HepG2 (cell line): ENCODE measurements around the gene PAIP2. TPM values are rescaled to one million over a fixed set of nuclear protein-coding genes. Genes with fewer than 3 reads are reported as not detected.

ENCODE experiments used
- ARID2 ChIP-seq: sonication (generic); formaldehyde crosslinking; IDR thresholded peaks from 2 replicates; pipeline ENCODE4 v1.8.1; 2022; ENCODE audit warnings: mild to moderate bottlenecking, missing genetic modification reagents, borderline replicate concordance
- BCL6 ChIP-seq: IDR thresholded peaks from 2 replicates; pipeline ENCODE4 v1.6.1; 2016; ENCODE audit warnings: missing genetic modification reagents, missing compliant biosample characterization
- CBX2 ChIP-seq, 2 experiments: fragments of 200-600 bp in 1 of 2; sonication (generic); formaldehyde crosslinking in 1 of 2; IDR thresholded peaks; 2 replicates each; pipeline versions ENCODE4 v1.7.0 to v1.8.1; 2018 to 2022; ENCODE audit warnings: low read depth in 2 of 2, low read length in 1 of 2, mild to moderate bottlenecking in 1 of 2, missing genetic modification reagents in 1 of 2
- DNMT1 ChIP-seq: sonication (generic); formaldehyde crosslinking; IDR thresholded peaks from 2 replicates; pipeline ENCODE4 v1.5.1; 2020; ENCODE audit warnings: mild to moderate bottlenecking, missing genetic modification reagents
- FOXA3 ChIP-seq: IDR thresholded peaks from 2 replicates; pipeline ENCODE4 v1.6.1; 2016; ENCODE audit warnings: missing genetic modification reagents, missing compliant biosample characterization
- FOXC1 ChIP-seq: sonication (generic); formaldehyde crosslinking; IDR thresholded peaks from 2 replicates; pipeline ENCODE4 v1.8.0; 2022; ENCODE audit warnings: mild to moderate bottlenecking, missing genetic modification reagents, borderline replicate concordance
- FOXK2 ChIP-seq: fragments of 450-650 bp; IDR thresholded peaks from 2 replicates; pipeline ENCODE4 v1.6.1; 2016
- LCORL ChIP-seq, 2 experiments: fragments of 450-650 bp in 1 of 2; sonication (generic) in 1 of 2; formaldehyde crosslinking in 1 of 2; IDR thresholded peaks; 2 replicates each; pipeline versions ENCODE4 v1.5.0 to v1.6.1; 2017 to 2020; ENCODE audit warnings: antibody characterized with exemption in 1 of 2, missing genetic modification reagents in 1 of 2
- MEIS2 ChIP-seq: sonication (generic); formaldehyde crosslinking; IDR thresholded peaks from 2 replicates; pipeline ENCODE4 v1.9.0; 2021; ENCODE audit warnings: mild to moderate bottlenecking, missing genetic modification reagents
- SNAI1 ChIP-seq: sonication (generic); formaldehyde crosslinking; IDR thresholded peaks from 2 replicates; pipeline ENCODE4 v1.5.0; 2020; ENCODE audit warnings: mild to moderate bottlenecking, missing genetic modification reagents, borderline replicate concordance
- U2AF2 ChIP-seq: fragments of 200-400 bp; formaldehyde crosslinking; IDR thresholded peaks from 2 replicates; pipeline ENCODE4 v1.6.1; 2017; ENCODE audit warnings: low read depth, mild to moderate bottlenecking, low read length
- YEATS2 ChIP-seq: sonication (generic); formaldehyde crosslinking; IDR thresholded peaks from 2 replicates; pipeline ENCODE4 v1.4.0; 2020; ENCODE audit warnings: missing genetic modification reagents, borderline replicate concordance
- ZNF253 ChIP-seq: sonication (generic); formaldehyde crosslinking; IDR thresholded peaks from 2 replicates; pipeline ENCODE4 v1.8.0; 2022; ENCODE audit warnings: mild to moderate bottlenecking, missing genetic modification reagents, borderline replicate concordance
- ZNF605 ChIP-seq: sonication (generic); formaldehyde crosslinking; IDR thresholded peaks from 2 replicates; pipeline ENCODE4 v1.8.0; 2022; ENCODE audit warnings: mild to moderate bottlenecking, missing genetic modification reagents
- polyA plus RNA-seq, 8 experiments: library from polyadenylated mRNA; depleted of rRNA in 3 of 8; stranded (reverse) in 7 of 8; unstranded in 1 of 8; fragments of >200 nt; fragmentation: Illumina TruSeq in 4 of 8; extraction: Trizol in 4 of 8; gene quantifications; 2 replicates each; pipeline versions ENCODE4 v1.2.1 to v1.2.3, GENCODE V29; 2011 to 2016; ENCODE audit warnings: low read depth in 4 of 8, missing spikeins in 1 of 8, mixed read lengths in 1 of 8; ENCODE audit not compliant: insufficient read depth in 1 of 8
- total RNA-seq, 5 experiments: library from RNA; depleted of rRNA; stranded (reverse); fragments of >200 nt; fragmentation: Illumina TruSeq; extraction: Trizol; gene quantifications; 2 replicates each; pipeline ENCODE4 v1.2.3, GENCODE V29; 2016; ENCODE audit warnings: low read depth in 1 of 5
- TF ChIP-seq, protein P1 (sequence below): sonication (generic); formaldehyde crosslinking; conservative IDR thresholded peaks from 2 replicates; pipeline ENCODE4 v1.4.0; 2020; ENCODE audit warnings: missing genetic modification reagents
- TF ChIP-seq, protein P2 (sequence below): sonication (generic); formaldehyde crosslinking; IDR thresholded peaks from 2 replicates; pipeline ENCODE4 v1.5.0; 2020; ENCODE audit warnings: mild to moderate bottlenecking, missing genetic modification reagents, moderate library complexity
- TF ChIP-seq, protein P3 (sequence below): sonication (generic); formaldehyde crosslinking; IDR thresholded peaks from 2 replicates; pipeline ENCODE4 v1.5.0; 2020; ENCODE audit warnings: mild to moderate bottlenecking, missing genetic modification reagents
- TF ChIP-seq, protein P4 (sequence below): IDR thresholded peaks from 2 replicates; pipeline ENCODE4 v1.6.1; 2012; ENCODE audit warnings: inconsistent platforms
- TF ChIP-seq, protein P5 (sequence below): sonication (generic); formaldehyde crosslinking; IDR thresholded peaks from 2 replicates; pipeline ENCODE4 v1.4.0; 2020; ENCODE audit warnings: missing genetic modification reagents

Gene PAIP2
- total and polyA plus RNA-seq, 2 of the 13 experiments (the other 11 are each of a cell fraction or from before 2014, with no cell fraction given), result 61.5 to 76.3 TPM

DNA sequence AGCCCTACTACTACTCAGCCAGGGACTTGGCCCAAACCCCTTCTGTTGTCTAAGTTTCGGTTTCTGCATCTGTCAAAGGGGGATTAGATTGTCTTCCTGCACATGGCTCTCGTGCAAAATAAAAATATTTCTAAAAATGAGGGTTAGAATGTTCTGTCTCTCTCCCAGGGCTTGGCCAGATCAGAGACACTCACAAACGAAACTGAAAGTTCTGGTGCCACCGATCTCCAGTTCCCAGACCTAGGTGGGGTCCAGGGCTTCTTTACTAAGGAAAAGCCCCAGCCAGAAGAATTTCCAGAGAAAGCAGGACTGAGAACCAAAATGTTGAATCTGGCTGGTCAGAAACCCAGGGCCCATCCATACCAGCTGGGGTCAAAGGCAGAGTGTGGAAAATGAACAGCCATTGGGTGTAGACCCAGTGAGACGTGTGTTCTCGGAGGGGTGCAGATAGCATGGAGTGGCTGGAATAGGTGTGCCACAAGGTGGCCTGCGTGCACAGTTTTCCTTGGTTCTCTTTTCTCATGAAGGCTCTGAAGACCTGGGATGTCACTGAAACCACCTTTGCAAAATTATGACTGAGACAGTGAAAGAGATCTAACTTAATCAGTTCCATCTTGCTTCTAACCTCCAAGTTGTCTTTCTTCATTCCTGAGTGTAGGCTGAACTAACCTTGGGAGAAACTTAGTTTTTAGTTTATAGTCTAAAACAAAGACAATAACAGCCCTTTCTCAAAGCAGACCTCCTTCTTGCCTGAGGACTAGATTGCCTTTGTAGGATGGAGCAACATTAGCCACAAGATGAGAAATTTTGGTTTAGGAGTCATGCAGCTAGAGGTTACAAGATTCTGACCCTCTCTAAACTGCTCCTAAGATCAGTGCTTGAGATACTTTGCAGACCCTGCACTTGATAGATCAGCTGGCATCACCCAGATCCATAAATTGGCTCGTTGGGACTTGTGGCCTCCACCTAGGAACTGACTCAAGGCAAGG lies 43.7 kb downstream of the PAIP2 start (continued):
- TF ChIP-seq, protein P1, sequence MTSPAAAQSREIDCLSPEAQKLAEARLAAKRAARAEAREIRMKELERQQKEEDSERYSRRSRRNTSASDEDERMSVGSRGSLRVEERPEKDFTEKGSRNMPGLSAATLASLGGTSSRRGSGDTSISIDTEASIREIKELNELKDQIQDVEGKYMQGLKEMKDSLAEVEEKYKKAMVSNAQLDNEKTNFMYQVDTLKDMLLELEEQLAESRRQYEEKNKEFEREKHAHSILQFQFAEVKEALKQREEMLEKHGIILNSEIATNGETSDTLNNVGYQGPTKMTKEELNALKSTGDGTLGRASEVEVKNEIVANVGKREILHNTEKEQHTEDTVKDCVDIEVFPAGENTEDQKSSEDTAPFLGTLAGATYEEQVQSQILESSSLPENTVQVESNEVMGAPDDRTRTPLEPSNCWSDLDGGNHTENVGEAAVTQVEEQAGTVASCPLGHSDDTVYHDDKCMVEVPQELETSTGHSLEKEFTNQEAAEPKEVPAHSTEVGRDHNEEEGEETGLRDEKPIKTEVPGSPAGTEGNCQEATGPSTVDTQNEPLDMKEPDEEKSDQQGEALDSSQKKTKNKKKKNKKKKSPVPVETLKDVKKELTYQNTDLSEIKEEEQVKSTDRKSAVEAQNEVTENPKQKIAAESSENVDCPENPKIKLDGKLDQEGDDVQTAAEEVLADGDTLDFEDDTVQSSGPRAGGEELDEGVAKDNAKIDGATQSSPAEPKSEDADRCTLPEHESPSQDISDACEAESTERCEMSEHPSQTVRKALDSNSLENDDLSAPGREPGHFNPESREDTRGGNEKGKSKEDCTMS (CRISPR knock-in tag), result no peak
- 0 out of 2 replicates have a peak, but pooled peaks have one; percentile 17 for TF ChIP-seq ARID2 (CRISPR knock-in tag)
- no peak for TF ChIP-seq ZNF253
- no peak for TF ChIP-seq CBX2 (IDR thresholded peaks at IDR 0.05; ENCODE audit: low read depth, low read length)
- TF ChIP-seq CBX2 (CRISPR knock-in tag; IDR thresholded peaks at IDR 0.05; ENCODE audit: low read depth), result no peak
- TF ChIP-seq FOXK2, result no peak
- 0 out of 2 replicates have a peak, but pooled peaks have one; percentile 25 for TF ChIP-seq BCL6 (CRISPR knock-in tag)
- TF ChIP-seq DNMT1 (CRISPR knock-in tag), result no peak
- no peak for TF ChIP-seq ZNF605 (CRISPR knock-in tag)
- TF ChIP-seq LCORL (IDR thresholded peaks at IDR 0.05), result no peak
- TF ChIP-seq LCORL (CRISPR knock-in tag; IDR thresholded peaks at IDR 0.05), result no peak; the same call in 1 of the 2 replicates
- peak; percentile 52; the same call in 1 of the 2 replicates for TF ChIP-seq YEATS2 (CRISPR knock-in tag)
- TF ChIP-seq, protein P2, sequence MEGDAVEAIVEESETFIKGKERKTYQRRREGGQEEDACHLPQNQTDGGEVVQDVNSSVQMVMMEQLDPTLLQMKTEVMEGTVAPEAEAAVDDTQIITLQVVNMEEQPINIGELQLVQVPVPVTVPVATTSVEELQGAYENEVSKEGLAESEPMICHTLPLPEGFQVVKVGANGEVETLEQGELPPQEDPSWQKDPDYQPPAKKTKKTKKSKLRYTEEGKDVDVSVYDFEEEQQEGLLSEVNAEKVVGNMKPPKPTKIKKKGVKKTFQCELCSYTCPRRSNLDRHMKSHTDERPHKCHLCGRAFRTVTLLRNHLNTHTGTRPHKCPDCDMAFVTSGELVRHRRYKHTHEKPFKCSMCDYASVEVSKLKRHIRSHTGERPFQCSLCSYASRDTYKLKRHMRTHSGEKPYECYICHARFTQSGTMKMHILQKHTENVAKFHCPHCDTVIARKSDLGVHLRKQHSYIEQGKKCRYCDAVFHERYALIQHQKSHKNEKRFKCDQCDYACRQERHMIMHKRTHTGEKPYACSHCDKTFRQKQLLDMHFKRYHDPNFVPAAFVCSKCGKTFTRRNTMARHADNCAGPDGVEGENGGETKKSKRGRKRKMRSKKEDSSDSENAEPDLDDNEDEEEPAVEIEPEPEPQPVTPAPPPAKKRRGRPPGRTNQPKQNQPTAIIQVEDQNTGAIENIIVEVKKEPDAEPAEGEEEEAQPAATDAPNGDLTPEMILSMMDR (CRISPR knock-in tag), result peak; percentile 93
- TF ChIP-seq MEIS2 (CRISPR knock-in tag), result no peak
- TF ChIP-seq SNAI1 (CRISPR knock-in tag), result no peak
- TF ChIP-seq, protein P3, sequence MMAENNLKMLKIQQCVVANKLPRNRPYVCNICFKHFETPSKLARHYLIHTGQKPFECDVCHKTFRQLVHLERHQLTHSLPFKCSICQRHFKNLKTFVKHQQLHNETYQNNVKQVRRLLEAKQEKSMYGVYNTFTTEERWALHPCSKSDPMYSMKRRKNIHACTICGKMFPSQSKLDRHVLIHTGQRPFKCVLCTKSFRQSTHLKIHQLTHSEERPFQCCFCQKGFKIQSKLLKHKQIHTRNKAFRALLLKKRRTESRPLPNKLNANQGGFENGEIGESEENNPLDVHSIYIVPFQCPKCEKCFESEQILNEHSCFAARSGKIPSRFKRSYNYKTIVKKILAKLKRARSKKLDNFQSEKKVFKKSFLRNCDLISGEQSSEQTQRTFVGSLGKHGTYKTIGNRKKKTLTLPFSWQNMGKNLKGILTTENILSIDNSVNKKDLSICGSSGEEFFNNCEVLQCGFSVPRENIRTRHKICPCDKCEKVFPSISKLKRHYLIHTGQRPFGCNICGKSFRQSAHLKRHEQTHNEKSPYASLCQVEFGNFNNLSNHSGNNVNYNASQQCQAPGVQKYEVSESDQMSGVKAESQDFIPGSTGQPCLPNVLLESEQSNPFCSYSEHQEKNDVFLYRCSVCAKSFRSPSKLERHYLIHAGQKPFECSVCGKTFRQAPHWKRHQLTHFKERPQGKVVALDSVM, result no peak
- TF ChIP-seq, protein P4, sequence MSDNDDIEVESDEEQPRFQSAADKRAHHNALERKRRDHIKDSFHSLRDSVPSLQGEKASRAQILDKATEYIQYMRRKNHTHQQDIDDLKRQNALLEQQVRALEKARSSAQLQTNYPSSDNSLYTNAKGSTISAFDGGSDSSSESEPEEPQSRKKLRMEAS, result peak; percentile 71
- no peak for TF ChIP-seq U2AF2
- TF ChIP-seq, protein P5, sequence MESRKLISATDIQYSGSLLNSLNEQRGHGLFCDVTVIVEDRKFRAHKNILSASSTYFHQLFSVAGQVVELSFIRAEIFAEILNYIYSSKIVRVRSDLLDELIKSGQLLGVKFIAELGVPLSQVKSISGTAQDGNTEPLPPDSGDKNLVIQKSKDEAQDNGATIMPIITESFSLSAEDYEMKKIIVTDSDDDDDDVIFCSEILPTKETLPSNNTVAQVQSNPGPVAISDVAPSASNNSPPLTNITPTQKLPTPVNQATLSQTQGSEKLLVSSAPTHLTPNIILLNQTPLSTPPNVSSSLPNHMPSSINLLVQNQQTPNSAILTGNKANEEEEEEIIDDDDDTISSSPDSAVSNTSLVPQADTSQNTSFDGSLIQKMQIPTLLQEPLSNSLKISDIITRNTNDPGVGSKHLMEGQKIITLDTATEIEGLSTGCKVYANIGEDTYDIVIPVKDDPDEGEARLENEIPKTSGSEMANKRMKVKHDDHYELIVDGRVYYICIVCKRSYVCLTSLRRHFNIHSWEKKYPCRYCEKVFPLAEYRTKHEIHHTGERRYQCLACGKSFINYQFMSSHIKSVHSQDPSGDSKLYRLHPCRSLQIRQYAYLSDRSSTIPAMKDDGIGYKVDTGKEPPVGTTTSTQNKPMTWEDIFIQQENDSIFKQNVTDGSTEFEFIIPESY, result no peak
- no peak for TF ChIP-seq FOXA3 (CRISPR knock-in tag)
- TF ChIP-seq FOXC1 (CRISPR knock-in tag), result no peak
